BE2C (cell line): ENCODE results near the gene CR1.
"Not testable (repeated sequence)": the region's sequence is repeated elsewhere in the genome, so short reads cannot be mapped to it uniquely, and the experiment has no call there.

Source experiments
- DNase-seq: peaks from one replicate; pipeline ENCODE4 v3.0.0-alpha.2; 2020
- H3K27me3 ChIP-seq: fragments of 250-450 bp; sonication (Bioruptor Pico); 2 replicates; pipeline ENCODE4 v1.5.1; 2020; ENCODE audit warnings: mild to moderate bottlenecking
- H3K36me3 ChIP-seq: fragments of 250-450 bp; sonication (Bioruptor Pico); 2 replicates; pipeline ENCODE4 v1.5.1; 2020; ENCODE audit warnings: mild to moderate bottlenecking
- H3K4me1 ChIP-seq: fragments of 250-450 bp; sonication (Bioruptor Pico); 2 replicates; pipeline ENCODE4 v1.5.1; 2020
- H3K4me3 ChIP-seq: 2 replicates; pipeline ENCODE4 v1.5.1; 2011; ENCODE audit warnings: low read depth, low read length
- H3K9me3 ChIP-seq: fragments of 250-450 bp; sonication (Bioruptor Pico); 2 replicates; pipeline ENCODE4 v1.5.1; 2020
- CTCF ChIP-seq: IDR thresholded peaks from 2 replicates; pipeline ENCODE4 v1.5.1; 2012; ENCODE audit warnings: mild to moderate bottlenecking, low read depth, low read length

The CR1 gene

GRCh38 chr1:207627496-207627895, 131.5 kb downstream of the CR1 start:
- DNase-seq: no peak
- H3K4me3 ChIP-seq: no peak overlapping the region
- H3K27me3 ChIP-seq: peaks cover 38% of the 10 kb centered on the region
- no peak for TF ChIP-seq CTCF
- H3K36me3 ChIP-seq: no peaks in the 10 kb centered on the region
- H3K9me3 ChIP-seq: no peaks in the 10 kb centered on the region
- no peaks in the 10 kb centered on the region for H3K4me1 ChIP-seq

- no peak overlapping the region for H3K4me3 ChIP-seq
- H3K36me3 ChIP-seq: no peaks in the 10 kb centered on the region
- TF ChIP-seq CTCF: no peak
- no peaks in the 10 kb centered on the region for H3K4me1 ChIP-seq
- H3K9me3 ChIP-seq: no peaks in the 10 kb centered on the region
- H3K27me3 ChIP-seq: peaks cover 46% of the 10 kb centered on the region
- DNase-seq: no peak
These were observed 132.8 kb downstream of the CR1 start for GRCh38 chr1:207628776-207629175.

- Histone ChIP-seq H3K4me1 (no peaks in the 10 kb centered on the region), H3K27me3 (peaks cover 46% of the 10 kb centered on the region)
These were observed 135.2 kb downstream of the CR1 start for GRCh38 chr1:207631137-207631536.

GRCh38 chr1:207633226-207633625, 137.3 kb downstream of the CR1 start:
- no peaks in the 10 kb centered on the region for H3K36me3 ChIP-seq
- H3K9me3 ChIP-seq: no peaks in the 10 kb centered on the region
- DNase-seq: no peak
- no peaks in the 10 kb centered on the region for H3K4me1 ChIP-seq
- H3K27me3 ChIP-seq: peaks cover 43% of the 10 kb centered on the region
- no peak overlapping the region for H3K4me3 ChIP-seq
- no peak for TF ChIP-seq CTCF

More at GRCh38 chr1:207631137-207631536, 135.2 kb downstream of the CR1 start:
- Histone ChIP-seq H3K9me3 (no peaks in the 10 kb centered on the region), H3K36me3 (no peaks in the 10 kb centered on the region), H3K4me3 (no peak overlapping the region)
- no peak for DNase-seq
- TF ChIP-seq CTCF: no peak

- H3K27me3 ChIP-seq: peaks cover 43% of the 10 kb centered on the region
- not testable (repeated sequence) for H3K4me3 ChIP-seq, H3K9me3 ChIP-seq, H3K36me3 ChIP-seq, H3K4me1 ChIP-seq, DNase-seq
These were observed 137.8 kb downstream of the CR1 start for GRCh38 chr1:207633699-207634289.

GRCh38 chr1:207634293-207634692, 138.3 kb downstream of the CR1 start:
- H3K4me3 ChIP-seq, H3K36me3 ChIP-seq, H3K4me1 ChIP-seq, DNase-seq, H3K9me3 ChIP-seq: not testable (repeated sequence)
- H3K27me3 ChIP-seq: peaks cover 43% of the 10 kb centered on the region

GRCh38 chr1:207635569-207636186, 139.7 kb downstream of the CR1 start:
- DNase-seq, H3K4me3 ChIP-seq, H3K4me1 ChIP-seq, H3K9me3 ChIP-seq, H3K36me3 ChIP-seq: not testable (repeated sequence)
- peaks cover 46% of the 10 kb centered on the region for H3K27me3 ChIP-seq

GRCh38 chr1:207638487-207639145, 142.7 kb downstream of the CR1 start:
- not testable (repeated sequence) for H3K4me1 ChIP-seq

GRCh38 chr1:207639362-207639761, 143.4 kb downstream of the CR1 start:
- H3K27me3 ChIP-seq: peaks cover 42% of the 10 kb centered on the region
- H3K4me1 ChIP-seq, H3K9me3 ChIP-seq, H3K4me3 ChIP-seq, DNase-seq, H3K36me3 ChIP-seq: not testable (repeated sequence)

More at GRCh38 chr1:207638487-207639145, 142.7 kb downstream of the CR1 start:
- not testable (repeated sequence) for H3K36me3 ChIP-seq, H3K9me3 ChIP-seq, H3K4me3 ChIP-seq, DNase-seq
- H3K27me3 ChIP-seq: peaks cover 46% of the 10 kb centered on the region
